Fibroblast of lung (primary cell): ENCODE results near the gene NEUROD1. TPM values are rescaled to one million over a fixed set of nuclear protein-coding genes. Genes with fewer than 3 reads are reported as not detected.

Experiments used
- DNase-seq, 2 donors: peaks; one replicate each; pipeline versions ENCODE4 v3.0.0 to v3.0.0-alpha.2; 2010; ENCODE audit warnings: low read depth in 2 of 2
- H2AFZ ChIP-seq: 2 replicates; pipeline ENCODE4 v1.5.1; 2012; ENCODE audit warnings: low read length, control low read depth, inconsistent platforms
- H3K27ac ChIP-seq: 2 replicates; pipeline ENCODE4 v1.5.1; 2011; ENCODE audit warnings: low read length, control low read depth; ENCODE audit not compliant: insufficient read depth
- H3K27me3 ChIP-seq: 2 replicates; pipeline ENCODE4 v1.5.1; 2011; ENCODE audit warnings: mild to moderate bottlenecking, low read length; ENCODE audit not compliant: control insufficient read depth, insufficient read depth
- H3K36me3 ChIP-seq: 2 replicates; pipeline ENCODE4 v1.5.1; 2011; ENCODE audit warnings: low read length; ENCODE audit not compliant: control insufficient read depth, insufficient read depth
- H3K4me1 ChIP-seq: 2 replicates; pipeline ENCODE4 v1.5.1; 2011; ENCODE audit warnings: low read length; ENCODE audit not compliant: control insufficient read depth, insufficient read depth; ENCODE audit errors: extremely low read depth
- H3K4me2 ChIP-seq: 2 replicates; pipeline ENCODE4 v1.5.1; 2011; ENCODE audit warnings: low read length, control low read depth; ENCODE audit not compliant: insufficient read depth; ENCODE audit errors: extremely low read depth
- H3K4me3 ChIP-seq, 4 experiments: fragments of 200-600 bp in 1 of 4; sonication (generic) in 1 of 4; replicated peaks in 1 of 4; 2 replicates each; pipeline ENCODE4 v1.5.1; 2011 to 2016; ENCODE audit warnings: low read length in 4 of 4, low read depth in 3 of 4, mild to moderate bottlenecking in 3 of 4, control low read depth in 2 of 4, inconsistent platforms in 1 of 4, mixed read lengths in 1 of 4; ENCODE audit not compliant: insufficient read depth in 1 of 4; ENCODE audit errors: control extremely low read depth in 1 of 4
- H3K79me2 ChIP-seq: 2 replicates; pipeline ENCODE4 v1.5.1; 2012; ENCODE audit warnings: mild to moderate bottlenecking, low read length, inconsistent platforms; ENCODE audit not compliant: control insufficient read depth, insufficient read depth
- H3K9ac ChIP-seq: 2 replicates; pipeline ENCODE4 v1.5.1; 2011; ENCODE audit warnings: mild to moderate bottlenecking, low read length, control low read depth; ENCODE audit not compliant: insufficient read depth
- H3K9me3 ChIP-seq: 2 replicates; pipeline ENCODE4 v1.5.1; 2012; ENCODE audit warnings: low read depth, low read length; ENCODE audit not compliant: control insufficient read depth, insufficient read depth
- H4K20me1 ChIP-seq: 2 replicates; pipeline ENCODE4 v1.5.1; 2011; ENCODE audit warnings: low read length; ENCODE audit not compliant: control insufficient read depth, insufficient read depth; ENCODE audit errors: extremely low read depth
- CTCF ChIP-seq, 2 donors: IDR thresholded peaks in 1 of 2; conservative IDR thresholded peaks in 1 of 2; 1 replicate in 1 of 2; 2 replicates in 1 of 2; pipeline ENCODE4 v1.5.1; 2011 to 2012; ENCODE audit warnings: low read length in 2 of 2, control low read depth in 1 of 2, inconsistent platforms in 1 of 2, low read depth in 1 of 2, mild to moderate bottlenecking in 1 of 2
- EZH2 ChIP-seq: IDR thresholded peaks from 2 replicates; pipeline ENCODE4 v1.5.1; 2012; ENCODE audit warnings: low read length, control low read depth, mild to moderate bottlenecking; ENCODE audit errors: missing control alignments
- polyA plus RNA-seq, 2 donors: library from polyadenylated mRNA; depleted of rRNA in 1 of 2; stranded (reverse) in 1 of 2; unstranded in 1 of 2; fragments of >200 nt; gene quantifications; 2 replicates each; pipeline ENCODE4 v1.2.1, GENCODE V29; 2011 to 2012; ENCODE audit warnings: missing spikeins in 1 of 2
- total RNA-seq: library from RNA; depleted of rRNA; stranded (reverse); fragments of >200 nt; gene quantifications from 2 replicates; pipeline ENCODE4 v1.2.1, GENCODE V29; 2014

Gene NEUROD1
- total and polyA plus RNA-seq, 2 donors (not counting 1 experiment from before 2014, with no cell fraction given): not detected

GRCh38 chr2:181627545-181627944 lies 52.8 kb downstream of the NEUROD1 start:
- H3K4me3 ChIP-seq: no peak overlapping the region
- peak in 1 of 2 donors; percentile 58 for DNase-seq
- H4K20me1 ChIP-seq: peaks cover 1% of the 10 kb centered on the region
- no peak overlapping the region for H3K9ac ChIP-seq
- no peaks in the 10 kb centered on the region for H3K4me1 ChIP-seq
- no peak overlapping the region for H3K27ac ChIP-seq
- no peak overlapping the region for H2AFZ ChIP-seq
- no peaks in the 10 kb centered on the region for H3K36me3 ChIP-seq
- H3K9me3 ChIP-seq: no peaks in the 10 kb centered on the region
- TF ChIP-seq EZH2 (no peak), CTCF (conservative IDR thresholded peaks at IDR 0.05 in 1 of 2, IDR thresholded peaks at IDR 0.05 in 1 of 2; ENCODE audit: low read depth in 1 of 2, low read length in 2 of 2) (no peak)
- no peaks in the 10 kb centered on the region for H3K79me2 ChIP-seq
- peaks cover 4% of the 10 kb centered on the region for H3K27me3 ChIP-seq
- no peak overlapping the region for H3K4me2 ChIP-seq

- H3K9me3 ChIP-seq: no peaks in the 10 kb centered on the region
- H3K4me3 ChIP-seq: no peak overlapping the region
- no peak overlapping the region for H3K27ac ChIP-seq
- H3K4me1 ChIP-seq: no peaks in the 10 kb centered on the region
- H2AFZ ChIP-seq: no peak overlapping the region
- no peak for DNase-seq
- peaks cover 4% of the 10 kb centered on the region for H3K27me3 ChIP-seq
- H3K36me3 ChIP-seq: no peaks in the 10 kb centered on the region
- no peak overlapping the region for H3K4me2 ChIP-seq
- TF ChIP-seq EZH2 (no peak), CTCF (conservative IDR thresholded peaks at IDR 0.05 in 1 of 2, IDR thresholded peaks at IDR 0.05 in 1 of 2; ENCODE audit: low read depth in 1 of 2, low read length in 2 of 2) (no peak)
- H3K9ac ChIP-seq: no peak overlapping the region
- no peaks in the 10 kb centered on the region for H3K79me2 ChIP-seq
- peaks cover 1% of the 10 kb centered on the region for H4K20me1 ChIP-seq
These were observed 53.6 kb downstream of the NEUROD1 start for GRCh38 chr2:181626671-181627070.

Other genes with a start within 250 kb of the NEUROD1 start
- gene ITGA4, start 223.1 kb downstream of the NEUROD1 start, total RNA-seq: 18.0 and 57.5 TPM in 2 replicates
- 27.3 and 44.6 TPM in 2 replicates for gene ITGA4, start 223.1 kb downstream of the NEUROD1 start, polyA plus RNA-seq
- gene CERKL, start 23.4 kb downstream of the NEUROD1 start, total RNA-seq: 0.17 TPM in 1 of 2 replicates, not detected in the other
- gene CERKL, start 23.4 kb downstream of the NEUROD1 start, polyA plus RNA-seq: 0.03 TPM in 1 of 2 replicates, not detected in the other
- gene ITPRID2, start 211.2 kb upstream of the NEUROD1 start, total RNA-seq: 117 and 179 TPM in 2 replicates
- gene ITPRID2, start 211.2 kb upstream of the NEUROD1 start, polyA plus RNA-seq: 70.5 and 122 TPM in 2 replicates